GM19023 (cell line): ENCODE results near the gene ANKLE2.
"Not testable (repeated sequence)": the region's sequence is repeated elsewhere in the genome, so short reads cannot be mapped to it uniquely, and the experiment has no call there.

ENCODE experiments used
- ATAC-seq: cut with Tn5 transposase; IDR thresholded peaks from one replicate; pipeline ENCODE4 v1.9.1; 2021; ENCODE audit warnings: mild to moderate bottlenecking, moderate library complexity; ENCODE audit not compliant: unreplicated experiment

Gene ANKLE2

DNA sequence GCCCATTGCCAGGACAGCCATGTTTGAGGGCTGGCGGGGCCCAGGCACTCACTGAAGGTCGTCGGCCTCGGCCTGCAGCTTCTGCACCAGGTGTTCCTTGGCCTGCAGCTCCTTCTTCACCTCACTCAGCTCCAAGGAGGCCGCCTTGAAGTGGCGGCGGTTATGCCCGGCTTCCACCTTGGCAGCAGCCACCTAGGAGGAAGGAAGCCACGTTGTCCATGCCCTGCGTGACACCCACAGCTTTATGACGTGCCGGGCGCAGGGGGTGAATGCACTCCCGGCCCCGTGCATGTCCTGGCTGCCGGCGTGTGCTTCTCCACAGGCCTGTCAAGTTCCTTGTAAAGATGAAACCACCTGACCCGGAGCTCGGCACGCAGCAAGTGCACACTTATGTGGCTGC is 16.0 kb upstream of the ANKLE2 start:
- no peak for ATAC-seq

DNA sequence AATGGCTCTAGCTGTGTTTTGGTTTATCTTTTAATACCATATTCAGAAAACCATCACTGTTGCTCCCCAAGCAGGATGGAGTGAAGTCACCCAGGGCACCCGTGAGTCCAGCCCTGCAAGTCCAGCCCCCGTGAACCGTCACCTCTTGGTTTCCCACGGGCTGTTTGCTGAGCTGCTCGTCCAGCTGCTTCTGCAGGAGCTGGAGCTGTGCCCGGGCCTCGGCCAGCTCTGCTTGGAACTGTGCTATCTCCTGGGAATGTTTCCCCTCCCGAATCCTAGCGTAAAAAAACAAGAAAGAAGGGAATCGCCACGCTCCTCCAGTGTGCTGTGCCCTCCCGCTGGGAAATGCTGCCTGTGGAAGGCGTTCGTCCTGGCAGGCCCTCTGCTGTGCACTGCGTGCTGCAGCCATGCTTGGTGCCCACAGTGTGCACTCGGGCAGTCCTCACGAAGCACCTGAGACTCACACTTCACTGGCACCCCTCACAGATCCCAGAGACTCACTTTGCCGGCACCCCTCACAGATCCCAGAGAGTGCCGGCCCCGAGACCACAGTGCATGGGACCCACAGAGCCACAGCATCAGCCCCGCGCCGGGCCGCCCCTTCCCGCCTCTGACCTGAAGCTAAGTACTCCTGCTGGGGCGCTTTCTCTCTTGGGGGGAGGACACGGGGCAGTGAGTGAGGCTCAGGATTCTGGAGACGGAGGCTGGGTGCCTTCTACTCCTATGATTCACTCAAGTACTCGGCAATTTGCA is 15.4 kb upstream of the ANKLE2 start:
- no peak for ATAC-seq

DNA sequence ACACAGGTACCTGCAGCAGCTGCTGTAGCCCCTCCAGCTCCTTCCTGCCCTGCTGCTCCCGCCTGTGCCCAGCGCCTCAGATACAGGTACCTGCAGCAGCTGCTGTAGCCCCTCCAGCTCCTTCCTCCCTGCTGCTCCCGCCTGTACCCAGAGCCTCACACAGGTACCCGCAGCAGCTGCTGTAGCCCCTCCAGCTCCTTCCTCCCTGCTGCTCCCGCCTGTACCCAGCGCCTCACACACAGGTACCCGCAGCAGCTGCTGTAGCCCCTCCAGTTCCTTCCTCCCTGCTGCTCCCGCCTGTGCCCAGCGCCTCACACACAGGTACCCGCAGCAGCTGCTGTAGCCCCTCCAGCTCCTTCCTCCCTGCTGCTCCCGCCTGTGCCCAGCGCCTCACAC is 14.6 kb upstream of the ANKLE2 start:
- not testable (repeated sequence) for ATAC-seq

DNA sequence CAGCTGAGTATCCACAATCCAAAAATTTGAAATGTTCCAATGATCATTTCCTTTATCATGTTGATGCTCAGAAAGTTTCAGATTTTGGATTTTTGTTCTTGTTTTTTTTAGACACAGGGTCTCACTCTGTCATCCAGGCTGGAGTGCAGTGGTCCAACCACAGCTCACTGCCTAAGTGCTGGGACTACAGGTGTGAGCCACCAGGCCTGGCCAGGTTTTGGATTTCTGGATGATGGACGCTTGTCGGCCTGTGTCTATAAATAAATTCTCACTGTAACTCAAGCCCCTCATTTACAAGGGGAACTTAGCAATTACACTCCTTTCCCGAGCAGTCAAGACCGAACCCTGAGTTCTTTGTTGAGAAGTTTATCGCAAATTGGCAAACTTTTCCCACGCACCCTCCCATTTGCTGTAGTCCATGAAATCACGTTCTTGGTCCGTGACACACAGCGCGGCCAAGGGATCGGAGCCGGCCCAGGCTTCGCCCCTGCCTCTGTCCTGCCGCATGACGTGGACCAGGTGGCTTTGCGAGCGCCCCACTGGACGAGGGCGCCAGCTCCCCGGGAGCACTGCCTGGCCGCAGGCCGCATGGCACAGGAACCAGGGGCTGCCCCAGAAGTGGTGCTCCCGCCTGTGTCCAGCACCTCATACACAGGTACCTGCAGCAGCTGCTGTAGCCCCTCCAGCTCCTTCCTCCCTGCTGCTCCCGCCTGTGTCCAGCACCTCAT is 14.0 kb upstream of the ANKLE2 start:
- no peak for ATAC-seq

DNA sequence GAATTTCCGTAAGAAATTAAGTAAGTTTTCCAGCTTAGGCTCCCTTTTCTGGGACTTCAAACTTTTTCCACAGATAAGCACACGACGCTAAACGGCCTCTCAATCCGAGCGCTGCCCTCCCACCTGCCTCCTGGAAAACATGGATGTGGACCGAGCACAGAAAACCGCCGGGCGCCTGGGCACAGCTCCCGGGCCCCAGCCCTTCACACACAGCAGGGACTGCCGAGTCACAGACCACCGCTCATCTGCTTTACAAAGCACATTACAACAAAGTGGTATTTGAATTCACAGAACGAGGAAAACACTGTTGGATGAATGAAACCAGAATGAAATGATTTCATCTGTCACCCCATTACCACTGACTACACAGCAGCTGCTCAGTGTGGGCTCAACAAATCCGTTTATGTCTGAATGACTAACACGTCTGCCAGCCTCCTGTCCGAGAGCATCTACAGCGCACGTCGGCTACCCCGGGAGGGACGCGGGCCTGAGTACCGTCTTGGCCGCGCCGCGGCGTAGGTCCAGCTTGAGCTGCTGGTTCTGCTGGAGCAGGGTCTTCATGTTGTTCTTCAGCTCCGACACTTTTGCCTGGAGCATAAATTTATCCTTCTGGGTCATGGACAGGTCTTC is 13.1 kb upstream of the ANKLE2 start:
- no peak for ATAC-seq

DNA sequence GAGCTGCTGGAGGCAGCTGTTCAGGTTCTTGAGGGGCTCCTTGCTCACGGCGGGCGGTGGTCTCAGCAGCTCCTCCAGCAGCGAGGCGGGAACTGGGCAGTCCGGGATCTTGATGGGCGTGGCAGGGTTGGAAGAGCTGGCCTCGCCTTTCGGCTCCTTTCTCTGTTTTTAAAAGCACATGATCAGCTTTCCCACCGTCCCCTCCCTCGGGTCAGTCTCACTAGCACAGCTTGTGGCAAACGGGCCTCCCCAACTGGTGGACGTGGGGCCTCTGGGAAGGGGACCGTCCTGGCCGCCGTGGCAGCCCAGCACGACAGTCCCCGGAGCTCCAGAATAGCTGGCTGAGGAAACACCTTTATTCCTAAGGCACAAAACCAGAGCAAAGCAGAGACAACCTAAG is 12.5 kb upstream of the ANKLE2 start:
- no peak for ATAC-seq

DNA sequence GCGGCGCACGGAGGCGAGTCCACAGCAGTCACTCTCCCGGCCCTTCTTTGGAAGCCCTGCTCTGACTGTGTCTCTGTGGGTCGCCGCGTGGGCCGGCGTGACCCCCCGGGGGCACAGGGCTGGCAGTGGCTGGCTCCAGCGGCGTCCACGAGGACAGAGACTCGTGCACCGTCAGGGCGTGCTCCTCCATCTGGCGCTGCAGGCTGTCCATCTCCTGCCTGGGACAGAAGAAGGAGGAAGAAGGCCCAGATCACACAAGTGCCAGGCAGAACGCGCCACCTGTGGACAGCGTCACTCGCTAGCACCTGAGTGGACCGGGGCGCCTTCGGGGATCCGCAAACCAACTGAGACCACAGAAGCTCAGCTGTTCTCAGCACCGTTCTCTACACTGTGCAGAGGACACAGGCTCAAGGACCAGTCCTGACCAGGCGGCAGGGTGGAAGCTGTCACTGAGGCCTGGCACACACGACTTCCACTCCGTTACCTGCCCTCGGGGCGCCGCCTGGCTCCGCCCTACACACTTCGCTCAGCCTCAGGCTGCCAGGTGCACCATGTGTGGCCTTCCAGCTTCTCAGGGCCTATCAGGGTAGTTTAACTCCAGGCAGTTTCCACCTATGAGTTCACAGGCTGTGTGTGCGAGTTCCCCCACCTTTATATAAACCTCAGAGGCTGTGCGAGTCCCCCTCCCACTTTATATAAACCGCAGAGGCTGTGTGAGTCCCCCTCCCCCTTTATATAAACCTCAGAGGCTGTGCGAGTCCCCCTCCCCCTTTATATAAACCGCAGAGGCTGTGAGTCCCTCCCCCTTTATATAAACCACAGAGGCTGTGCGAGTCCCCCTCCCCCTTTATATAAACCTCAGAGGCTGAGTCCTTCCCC is 11.7 kb upstream of the ANKLE2 start:
- ATAC-seq = no peak

DNA sequence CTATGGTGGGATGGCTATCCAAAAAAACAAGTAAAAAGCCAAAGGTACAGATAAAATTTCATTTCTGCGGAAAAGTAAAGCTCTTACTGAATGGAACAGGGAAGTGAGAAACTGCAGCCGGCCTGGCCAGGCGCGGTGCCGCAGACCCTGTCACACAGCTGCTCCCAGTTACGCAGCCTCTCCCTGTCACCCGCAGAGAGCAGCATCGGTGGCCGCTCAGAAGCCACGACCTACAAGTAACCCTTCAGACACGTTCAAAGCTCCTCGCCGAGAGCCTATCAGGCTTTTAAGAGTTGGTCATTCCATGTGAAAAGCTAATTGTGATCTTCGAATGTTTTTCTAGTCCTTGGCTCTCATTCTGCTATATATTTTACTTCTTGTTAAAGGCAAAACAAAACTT is 11.0 kb upstream of the ANKLE2 start:
- ATAC-seq = peak; percentile 51

DNA sequence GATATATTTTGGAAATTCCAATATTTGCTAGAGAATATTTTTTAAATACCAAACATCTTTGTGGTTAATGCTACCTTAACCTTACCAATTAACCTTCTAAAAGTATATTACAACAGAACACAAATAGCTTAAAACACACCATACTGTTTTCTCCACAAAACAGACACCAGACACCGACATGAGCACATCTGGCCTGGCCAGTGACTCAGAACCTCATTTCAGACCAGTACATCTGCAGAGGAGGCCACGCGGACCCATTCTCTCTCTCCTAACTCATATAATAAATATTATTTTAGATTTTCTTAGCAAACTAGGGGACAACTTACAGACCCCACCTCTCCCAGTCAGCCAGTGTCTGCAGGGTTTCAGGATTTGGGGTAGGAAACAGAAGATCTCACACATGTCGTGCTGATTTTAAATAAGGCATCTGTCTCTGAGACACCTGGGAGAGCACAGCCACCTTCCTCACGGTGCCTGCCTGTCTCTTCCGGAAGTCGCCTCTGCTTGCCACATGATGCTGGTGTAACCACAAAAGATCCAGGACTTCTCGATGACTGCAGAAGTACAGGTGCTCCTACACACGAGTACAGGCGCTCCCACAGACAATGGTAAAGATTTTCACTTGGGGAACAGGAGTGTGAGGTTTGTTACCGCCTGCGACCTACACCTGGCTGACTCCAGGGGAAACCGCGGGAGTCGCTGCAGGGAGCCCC is 9.7 kb upstream of the ANKLE2 start:
- peak; percentile 51 for ATAC-seq

DNA sequence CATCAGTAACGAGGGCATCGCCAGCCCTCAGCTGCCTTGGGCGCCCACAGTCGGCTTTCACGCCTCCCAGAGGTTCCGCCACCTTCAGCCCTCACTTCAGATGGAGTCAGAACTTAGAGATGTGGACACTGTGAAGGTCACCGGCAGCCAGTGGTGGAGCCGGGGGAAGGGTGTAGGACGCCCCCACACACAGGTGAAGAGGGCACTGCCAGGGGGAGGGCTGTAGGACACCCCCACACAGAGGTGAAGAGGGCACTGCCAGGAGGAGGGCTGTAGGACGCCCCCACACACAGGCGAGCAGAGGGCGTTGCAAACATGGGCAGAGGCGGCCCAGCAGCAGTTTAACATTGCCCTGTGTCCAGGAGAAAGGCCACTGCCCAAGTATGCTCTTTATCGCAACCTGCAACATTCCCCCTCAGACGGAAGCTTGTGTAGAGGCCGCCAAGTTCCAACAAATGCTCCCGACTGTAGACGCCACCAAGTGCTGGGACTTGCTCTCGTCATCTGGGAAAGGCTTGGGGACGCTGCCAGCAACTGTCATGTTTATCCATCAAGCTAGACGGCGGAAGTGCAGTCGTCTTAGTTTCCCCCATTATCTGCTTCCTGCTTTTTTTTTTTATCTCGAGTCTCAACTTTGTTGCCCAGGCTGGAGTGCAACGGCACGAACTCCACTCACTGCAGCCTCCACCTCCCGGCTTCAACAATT is 4.9 kb upstream of the ANKLE2 start:
- no peak for ATAC-seq

DNA sequence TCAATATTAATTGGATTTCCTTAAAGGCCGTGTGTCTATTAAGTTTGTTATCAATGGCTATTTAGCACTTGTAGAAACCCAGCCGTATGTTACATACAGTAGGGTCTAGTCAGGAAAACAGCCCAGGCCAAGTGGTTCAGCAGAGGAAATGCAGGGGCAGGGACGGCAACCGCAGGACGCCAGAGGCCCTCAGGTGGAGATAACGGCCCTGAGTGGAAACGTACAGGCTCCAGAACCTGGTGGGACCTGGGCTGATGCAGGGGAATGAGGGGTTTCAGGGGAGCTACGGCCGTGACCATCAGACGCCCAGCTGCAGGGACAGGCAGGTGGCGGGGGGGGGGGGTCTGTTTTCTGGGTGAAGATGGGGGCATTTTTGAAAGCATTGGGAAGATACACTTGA is 3.7 kb upstream of the ANKLE2 start:
- ATAC-seq = no peak

DNA sequence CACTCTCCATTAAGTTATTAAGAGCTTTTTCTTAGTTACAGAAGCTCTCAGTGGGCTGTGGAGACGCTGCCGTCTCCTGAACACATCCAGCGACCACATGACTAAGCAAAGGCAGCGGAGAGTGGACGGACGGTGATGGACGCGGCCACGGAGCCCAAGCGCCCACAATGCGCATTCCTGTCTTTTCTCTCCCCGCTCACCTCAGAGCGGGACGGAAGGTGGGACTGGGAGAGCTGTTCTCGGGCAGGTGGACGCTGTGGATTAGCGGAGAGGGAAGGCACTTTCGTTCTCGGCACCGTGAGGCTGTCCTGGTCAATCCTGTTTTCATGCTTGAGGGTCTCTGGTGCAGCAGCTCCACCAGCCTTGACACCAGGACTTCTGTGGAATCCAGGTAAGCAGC is 2.6 kb upstream of the ANKLE2 start:
- ATAC-seq = no peak

DNA sequence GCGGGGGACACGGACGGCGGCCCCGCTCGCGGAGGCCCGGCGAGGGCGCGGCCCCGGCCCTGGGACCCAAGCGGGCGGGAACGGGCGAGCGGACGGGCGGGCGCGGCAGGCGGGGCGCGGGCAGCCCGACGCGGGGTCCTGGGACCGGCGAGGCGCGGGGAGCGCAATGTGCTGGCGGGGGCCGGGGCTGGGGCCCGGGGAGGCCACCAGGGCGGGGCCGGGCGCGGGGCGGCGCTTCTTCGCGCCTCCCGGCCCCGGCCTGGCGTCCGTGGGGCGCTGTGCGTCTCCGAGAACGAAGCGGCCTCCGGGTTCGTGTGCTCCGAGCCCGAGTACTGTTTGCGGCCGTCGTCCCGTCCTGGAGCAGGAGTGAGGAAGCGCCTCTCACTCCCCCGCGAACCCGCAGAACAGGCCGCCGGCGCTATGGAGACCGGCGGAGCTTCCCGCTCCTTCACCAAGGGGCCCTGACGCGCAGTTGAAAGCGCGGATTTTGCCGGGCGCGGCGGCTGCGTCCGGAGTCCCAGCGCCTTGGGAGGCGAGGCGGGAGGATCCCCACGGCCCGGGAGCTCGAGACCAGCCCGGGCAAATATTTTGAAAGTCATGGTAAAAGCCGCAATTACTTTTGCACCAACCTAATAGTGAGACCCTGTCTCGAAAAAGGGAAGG is 420 bp upstream of the ANKLE2 start:
- peak; percentile 65 for ATAC-seq

DNA sequence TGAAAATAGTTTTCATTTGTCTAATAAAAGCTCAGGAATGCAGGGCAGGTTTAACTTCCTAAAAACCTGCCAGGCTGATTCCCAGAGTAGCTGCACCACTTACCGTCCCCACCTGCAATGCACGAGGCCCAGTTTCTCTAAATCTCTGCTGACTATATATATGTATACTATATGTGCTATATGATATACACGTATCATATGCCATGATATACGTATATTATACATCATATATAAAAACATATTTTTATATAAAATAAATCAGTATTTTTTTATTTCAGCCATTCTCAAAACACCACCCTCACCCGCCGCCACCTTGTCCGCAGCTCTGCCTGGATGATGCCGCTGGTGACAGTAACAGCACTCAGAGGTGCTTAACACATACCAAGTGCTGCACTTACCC is 2.3 kb downstream of the ANKLE2 start:
- no peak for ATAC-seq

DNA sequence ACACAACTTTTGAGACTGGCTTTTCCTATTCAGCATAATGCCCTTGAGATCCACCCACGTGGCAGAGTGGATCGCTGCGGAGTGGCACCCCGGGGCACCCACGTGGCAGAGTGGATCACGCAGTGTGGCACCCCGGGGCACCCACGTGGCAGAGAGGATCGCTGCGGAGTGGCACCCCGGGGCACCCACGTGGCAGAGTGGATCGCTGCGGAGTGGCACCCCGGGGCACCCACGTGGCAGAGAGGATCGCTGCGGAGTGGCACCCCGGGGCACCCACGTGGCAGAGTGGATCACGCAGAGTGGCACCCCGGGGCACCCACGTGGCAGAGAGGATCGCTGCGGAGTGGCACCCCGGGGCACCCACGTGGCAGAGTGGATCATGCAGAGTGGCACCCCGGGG is 2.8 kb downstream of the ANKLE2 start:
- ATAC-seq = not testable (repeated sequence)

DNA sequence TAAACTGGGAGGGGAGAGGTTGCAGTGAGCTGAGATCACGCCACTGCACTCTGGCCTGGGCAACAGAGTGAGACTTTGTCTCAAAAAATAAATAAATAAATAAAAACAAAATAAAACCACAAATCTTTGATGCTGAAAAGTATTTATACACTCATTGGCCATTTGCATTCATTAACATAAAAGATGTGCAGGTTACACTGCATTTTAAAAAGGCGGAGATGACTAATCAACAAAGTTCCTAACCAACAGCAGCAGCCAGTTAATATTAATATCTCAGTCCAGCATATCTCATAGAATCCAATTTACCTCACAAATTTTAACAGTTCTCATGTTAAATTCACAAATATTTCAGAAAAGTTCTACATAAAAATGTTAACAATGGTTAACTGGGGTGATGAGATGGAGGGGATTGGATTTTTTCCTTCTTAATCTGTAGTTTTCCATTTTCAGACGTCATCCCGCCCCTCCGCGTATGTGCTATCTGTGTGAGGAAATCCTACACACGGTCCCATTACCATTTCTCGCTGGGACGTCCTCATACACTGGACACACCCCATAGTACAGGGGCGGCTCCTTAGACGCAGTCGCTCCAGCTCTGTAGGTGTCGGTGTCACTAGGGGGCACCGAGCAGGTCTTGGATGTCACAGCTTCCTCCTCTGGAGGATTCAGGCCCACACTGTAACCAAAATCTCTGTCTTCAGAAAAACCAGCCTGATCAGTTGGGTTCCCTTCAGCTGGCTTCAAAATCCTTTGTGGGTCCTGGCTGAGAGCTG is 7.3 kb downstream of the ANKLE2 start:
- ATAC-seq = no peak

DNA sequence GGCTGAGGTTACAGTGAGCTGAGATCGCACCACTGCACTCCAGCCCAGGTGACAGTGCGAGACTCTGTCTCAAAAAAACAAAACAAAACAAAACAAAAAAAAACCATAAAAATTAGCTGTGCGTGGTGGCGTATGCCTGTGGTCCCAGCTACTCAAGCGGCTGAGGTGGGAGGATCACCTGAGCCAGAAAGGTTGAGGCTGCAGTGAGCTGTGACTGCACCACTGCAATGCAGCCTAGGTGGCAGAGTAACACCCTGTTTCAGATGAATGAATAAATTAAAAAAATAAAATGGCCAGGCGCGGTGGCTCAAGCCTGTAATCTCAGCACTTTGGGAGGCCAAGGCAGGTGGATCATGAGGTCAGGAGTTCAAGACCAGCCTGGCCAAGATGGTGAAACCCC is 8.0 kb downstream of the ANKLE2 start:
- ATAC-seq = not testable (repeated sequence)

DNA sequence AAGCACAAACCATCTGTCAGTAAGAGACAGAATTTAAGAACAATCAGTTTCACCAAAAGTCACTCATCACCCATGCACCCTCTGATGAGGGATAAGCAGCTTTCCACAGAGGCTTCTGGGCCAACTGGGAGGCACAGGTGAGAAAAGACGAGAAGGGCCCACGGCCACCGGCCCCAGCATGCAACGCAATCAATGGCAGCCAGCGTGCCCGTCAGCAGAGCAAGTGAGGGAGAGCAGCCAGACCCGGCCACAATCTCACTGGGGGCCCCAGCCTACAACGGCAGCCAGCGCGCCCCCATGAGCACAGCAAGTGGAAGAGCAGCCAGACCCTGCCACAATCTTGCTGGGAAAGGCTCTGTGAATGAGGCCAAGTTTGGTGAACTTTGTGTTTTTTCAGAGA is 13.3 kb downstream of the ANKLE2 start:
- no peak for ATAC-seq

DNA sequence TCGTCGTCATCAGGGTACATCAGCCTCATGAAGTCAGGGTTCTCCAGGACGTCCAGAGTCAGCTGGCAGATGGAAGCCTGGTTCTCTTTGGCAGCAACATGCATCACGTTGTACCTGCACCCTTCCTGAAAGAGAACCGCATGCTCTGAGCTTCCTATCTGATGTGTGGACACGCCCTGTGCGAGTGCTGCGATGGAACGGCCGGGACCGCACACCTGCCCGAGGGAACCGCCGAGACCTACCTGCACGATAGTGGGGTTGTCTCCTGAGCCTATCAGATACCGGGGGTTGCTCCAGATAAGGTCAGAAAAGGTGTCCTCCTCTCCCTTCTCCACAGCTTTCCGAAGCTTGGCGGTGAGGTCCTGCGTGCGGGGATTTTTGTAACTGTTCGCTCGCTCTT is 13.7 kb downstream of the ANKLE2 start:
- ATAC-seq = no peak
